HEK293 (cell line): Measurements from ENCODE around the gene C5orf15.
A peak's percentile ranks its signal among the peaks of the same experiment; 100 is the strongest.

ENCODE experiments used
- CTCF ChIA-PET: fragments of 350-600 bp; formaldehyde crosslinking; extraction: SDS; loops from one replicate; lab custom pipeline; 2021; ENCODE audit warnings: antibody characterized with exemption; lab: Yijun Ruan, JAX
- POLR2A ChIA-PET: fragments of 300-600 bp; formaldehyde crosslinking; extraction: SDS; loops from one replicate; lab custom pipeline; 2020; ENCODE audit warnings: antibody characterized with exemption, inconsistent platforms; lab: Yijun Ruan, JAX
- H3K27ac ChIP-seq: fragments of 200-500 bp; sonication (Bioruptor generic); 2 replicates; pipeline ENCODE4 v1.5.1; 2014; ENCODE audit warnings: low read depth, low read length, control low read depth, inconsistent platforms; ENCODE audit errors: extremely low read depth
- H3K36me3 ChIP-seq, 2 experiments: fragments of 200-500 bp in 1 of 2; sonication (Bioruptor generic) in 1 of 2; 1 replicate in 1 of 2; 2 replicates in 1 of 2; pipeline ENCODE4 v1.5.1; 2014 to 2017; ENCODE audit warnings: inconsistent platforms in 2 of 2, low read length in 2 of 2; ENCODE audit not compliant: control insufficient read depth in 2 of 2, insufficient read depth in 1 of 2
- H3K4me1 ChIP-seq: fragments of 200-500 bp; sonication (Bioruptor generic); 2 replicates; pipeline ENCODE4 v1.5.1; 2014; ENCODE audit warnings: mild to moderate bottlenecking, low read length, inconsistent platforms; ENCODE audit not compliant: control insufficient read depth, insufficient read depth
- H3K4me3 ChIP-seq: 2 replicates; pipeline ENCODE4 v1.5.1; 2011; ENCODE audit warnings: low read depth, mild to moderate bottlenecking, control low read depth, low read length, moderate library complexity
- H3K9me3 ChIP-seq: fragments of 200-500 bp; sonication (Bioruptor generic); 2 replicates; pipeline ENCODE4 v1.5.1; 2014; ENCODE audit warnings: low read depth, low read length, inconsistent platforms; ENCODE audit not compliant: control insufficient read depth, insufficient read depth
- CTCF ChIP-seq: fragments of 450-650 bp; formaldehyde crosslinking; IDR thresholded peaks from 2 replicates; pipeline ENCODE4 v1.5.1; 2016; ENCODE audit warnings: missing biosample characterization, missing genetic modification characterization
- OSR2 ChIP-seq: fragments of 450-650 bp; formaldehyde crosslinking; IDR thresholded peaks from 2 replicates; pipeline ENCODE4 v1.5.1; 2016; ENCODE audit warnings: missing biosample characterization, missing genetic modification characterization
- SCRT2 ChIP-seq: fragments of 450-650 bp; formaldehyde crosslinking; IDR thresholded peaks from 2 replicates; pipeline ENCODE4 v1.5.1; 2016; ENCODE audit warnings: missing biosample characterization, missing genetic modification characterization
- ZBTB26 ChIP-seq: fragments of 450-650 bp; formaldehyde crosslinking; optimal IDR thresholded peaks from 2 replicates; pipeline ENCODE3; 2016; ENCODE audit warnings: missing biosample characterization, mild to moderate bottlenecking, missing genetic modification characterization
- ZIC2 ChIP-seq: fragments of 450-650 bp; formaldehyde crosslinking; IDR thresholded peaks from 2 replicates; pipeline ENCODE4 v1.5.1; 2016; ENCODE audit warnings: missing biosample characterization, missing genetic modification characterization
- ZNF558 ChIP-seq: fragments of 450-650 bp; formaldehyde crosslinking; IDR thresholded peaks from 2 replicates; pipeline ENCODE4 v1.5.1; 2016; ENCODE audit warnings: missing biosample characterization, missing genetic modification characterization
- ZNF654 ChIP-seq: fragments of 450-650 bp; formaldehyde crosslinking; IDR thresholded peaks from 2 replicates; pipeline ENCODE4 v1.5.1; 2016; ENCODE audit warnings: low read depth, missing biosample characterization, missing genetic modification characterization
- ZNF660 ChIP-seq: fragments of 450-650 bp; IDR thresholded peaks from 2 replicates; pipeline ENCODE4 v1.5.1; 2018; ENCODE audit warnings: missing biosample characterization, mild to moderate bottlenecking, missing genetic modification characterization
- ZNF664 ChIP-seq: fragments of 450-650 bp; formaldehyde crosslinking; IDR thresholded peaks from 2 replicates; pipeline ENCODE4 v1.5.1; 2016; ENCODE audit warnings: missing biosample characterization, missing genetic modification characterization
- ZNF677 ChIP-seq: fragments of 450-650 bp; IDR thresholded peaks from 2 replicates; pipeline ENCODE4 v1.5.0; 2018; ENCODE audit warnings: missing biosample characterization, mild to moderate bottlenecking, missing genetic modification characterization, moderate library complexity
- ZNF830 ChIP-seq: fragments of 450-650 bp; IDR thresholded peaks from 2 replicates; pipeline ENCODE4 v1.5.0; 2018; ENCODE audit warnings: missing biosample characterization, missing genetic modification characterization, low read depth, mild to moderate bottlenecking, moderate library complexity
- ZNF843 ChIP-seq: fragments of 450-650 bp; formaldehyde crosslinking; IDR thresholded peaks from 2 replicates; pipeline ENCODE4 v1.5.1; 2016; ENCODE audit warnings: missing biosample characterization, missing genetic modification characterization
- ZSCAN18 ChIP-seq: fragments of 450-650 bp; formaldehyde crosslinking; IDR thresholded peaks from 2 replicates; pipeline ENCODE4 v1.5.1; 2016; ENCODE audit warnings: missing biosample characterization, missing genetic modification characterization

Gene C5orf15

GRCh38 chr5:133998042-133998441 is 29.6 kb upstream of the C5orf15 start (continued):
- TF ChIP-seq ZSCAN18 (tag by site-specific recombination) (no peak), ZNF677 (tag by site-specific recombination) (no peak)

- Histone ChIP-seq H3K27ac (no peak overlapping the region), H3K9me3 (no peaks in the 10 kb centered on the region), H3K36me3 (peaks cover 5 to 31% of the 10 kb centered on the region in 2 experiments; a peak in 2 of 3 replicates), H3K4me3 (no peak overlapping the region), H3K4me1 (peaks cover 32% of the 10 kb centered on the region)
- TF ChIP-seq ZNF654 (tag by site-specific recombination): peak; percentile 25
- TF ChIP-seq ZSCAN18 (tag by site-specific recombination): no peak
- TF ChIP-seq OSR2 (tag by site-specific recombination): peak; percentile 82
- 0 out of 2 replicates have a peak, but pooled peaks have one; percentile 30 for TF ChIP-seq SCRT2 (tag by site-specific recombination)
- 0 out of 2 replicates have a peak, but pooled peaks have one; percentile 24 for TF ChIP-seq ZNF660 (tag by site-specific recombination)
- peak; percentile 35; the same call in 1 of the 2 replicates for TF ChIP-seq CTCF (tag by site-specific recombination)
- ChIA-PET POLR2A (interaction anchor here (0.6 to 0.8 kb wide), 3 partner anchors 8 to 12 kb away, joined by 3 to 4 read pairs (median 3); partner anchors contain the start of gene VDAC1), CTCF (interaction anchor here (0.5 to 2.9 kb wide), 21 partner anchors 9 to 1056 kb away, joined by 3 to 25 read pairs (median 4); partner anchors contain the start of gene C5orf15)
These were observed 28.3 kb upstream of the C5orf15 start for GRCh38 chr5:133996683-133997252.

GRCh38 chr5:133995883-133996563 is 27.6 kb upstream of the C5orf15 start:
- TF ChIP-seq ZNF664 (tag by site-specific recombination) (no peak), ZNF843 (tag by site-specific recombination) (no peak), ZBTB26 (tag by site-specific recombination) (peak; percentile 7), ZNF830 (tag by site-specific recombination) (no peak), ZIC2 (tag by site-specific recombination) (peak; percentile 21; the same call in 1 of the 2 replicates), ZNF558 (no peak)
- ChIA-PET POLR2A (interaction anchor here (0.6 to 1.6 kb wide), 4 partner anchors 9 to 230 kb away, joined by 3 to 5 read pairs (median 3); partner anchors contain the start of gene PPP2CA), CTCF (interaction anchor here (0.5 to 2.9 kb wide), 17 partner anchors 8 to 1057 kb away, joined by 3 to 25 read pairs (median 4); partner anchors contain the start of gene C5orf15)
- Histone ChIP-seq H3K4me3 (no peak overlapping the region), H3K27ac (no peak overlapping the region), H3K4me1 (peaks cover 32% of the 10 kb centered on the region), H3K36me3 (peaks cover 0 to 31% of the 10 kb centered on the region in 2 experiments; a peak in 2 of 3 replicates), H3K9me3 (no peaks in the 10 kb centered on the region)
